K562 (cell line): ENCODE data around the gene S100A2. TPM values are rescaled to one million over a fixed set of nuclear protein-coding genes. Genes with fewer than 3 reads are reported as not detected.

Experiments used
- CBX5 ChIP-seq: IDR thresholded peaks from 2 replicates; pipeline ENCODE4 v1.6.1; 2014; ENCODE audit warnings: low read depth, borderline replicate concordance
- CREBBP ChIP-seq: IDR thresholded peaks from one replicate; pipeline ENCODE4 v1.6.1; 2012; ENCODE audit warnings: low read depth, mild to moderate bottlenecking, control low read depth, inconsistent platforms, low read length
- CSDE1 ChIP-seq, 2 experiments: fragments of 450-650 bp; IDR thresholded peaks; 2 replicates each; pipeline ENCODE4 v1.6.1; 2016; ENCODE audit warnings: mild to moderate bottlenecking in 1 of 2
- GABPB1 ChIP-seq: sonication (generic); formaldehyde crosslinking; IDR thresholded peaks from 2 replicates; pipeline ENCODE4 v1.8.0; 2022; ENCODE audit warnings: mild to moderate bottlenecking, missing genetic modification reagents
- GTF2E2 ChIP-seq: fragments of 200-800 bp; sonication (Bioruptor generic); IDR thresholded peaks from 2 replicates; pipeline ENCODE4 v1.6.1; 2016; ENCODE audit warnings: missing genetic modification characterization, missing compliant biosample characterization
- KAT7 ChIP-seq: sonication (generic); formaldehyde crosslinking; IDR thresholded peaks from 2 replicates; pipeline ENCODE4 v1.8.0; 2022; ENCODE audit warnings: missing genetic modification reagents, mild to moderate bottlenecking, borderline replicate concordance
- KAT8 ChIP-seq: fragments of 450-650 bp; IDR thresholded peaks from 2 replicates; pipeline ENCODE4 v1.6.1; 2016; ENCODE audit warnings: low read depth, mild to moderate bottlenecking
- KLF16 ChIP-seq: IDR thresholded peaks from 2 replicates; pipeline ENCODE4 v1.6.1; 2016; ENCODE audit warnings: antibody characterized with exemption
- NFIX ChIP-seq: fragments of 250-450 bp; sonication (Bioruptor Pico); IDR thresholded peaks from 2 replicates; pipeline ENCODE4 v1.4.0; 2020; ENCODE audit warnings: low read depth, mild to moderate bottlenecking, moderate library complexity
- NFXL1 ChIP-seq: fragments of 450-650 bp; formaldehyde crosslinking; IDR thresholded peaks from 2 replicates; pipeline ENCODE4 v1.4.0; 2021; ENCODE audit warnings: mild to moderate bottlenecking
- POLR3A ChIP-seq: IDR thresholded peaks from 2 replicates; pipeline ENCODE4 v1.6.1; 2011; ENCODE audit warnings: borderline replicate concordance, mild to moderate bottlenecking, moderate library complexity; ENCODE audit not compliant: insufficient read length, insufficient read depth; ENCODE audit errors: extremely low read depth
- SIN3B ChIP-seq: fragments of 450-650 bp; IDR thresholded peaks from 2 replicates; pipeline ENCODE4 v1.6.1; 2017; ENCODE audit warnings: low read depth, mild to moderate bottlenecking, moderate library complexity
- SMARCC2 ChIP-seq: fragments of 450-650 bp; IDR thresholded peaks from 2 replicates; pipeline ENCODE4 v1.6.1; 2017; ENCODE audit warnings: antibody characterized with exemption, moderate library complexity, mild to moderate bottlenecking, low read depth
- SRSF7 ChIP-seq: fragments of 200-400 bp; formaldehyde crosslinking; optimal IDR thresholded peaks from 2 replicates; pipeline ENCODE3; 2017; ENCODE audit warnings: mild to moderate bottlenecking, low read depth, low read length
- ZNF165 ChIP-seq: fragments of 250-450 bp; sonication (Bioruptor Pico); IDR thresholded peaks from 2 replicates; pipeline ENCODE4 v1.4.0; 2020; ENCODE audit warnings: borderline replicate concordance
- ZNF184 ChIP-seq: sonication (generic); formaldehyde crosslinking; IDR thresholded peaks from 2 replicates; pipeline ENCODE4 v1.5.0; 2020; ENCODE audit warnings: missing genetic modification reagents
- ZNF23 ChIP-seq: fragments of 250-450 bp; sonication (Bioruptor Pico); IDR thresholded peaks from 2 replicates; pipeline ENCODE4 v1.4.0; 2020; ENCODE audit warnings: mild to moderate bottlenecking
- ZNF239 ChIP-seq: fragments of 250-450 bp; sonication (Bioruptor Pico); IDR thresholded peaks from 2 replicates; pipeline ENCODE4 v1.4.0; 2020; ENCODE audit warnings: mild to moderate bottlenecking
- ZNF316 ChIP-seq: fragments of 450-650 bp; IDR thresholded peaks from 2 replicates; pipeline ENCODE4 v1.6.1; 2016
- ZNF384 ChIP-seq: IDR thresholded peaks from 2 replicates; pipeline ENCODE4 v1.6.1; 2012; ENCODE audit warnings: low read depth, low read length, improper control_type of control experiment
- polyA plus RNA-seq, 8 experiments: library from polyadenylated mRNA; depleted of rRNA in 4 of 8; stranded (reverse) in 5 of 8; unstranded in 3 of 8; fragments of >200 nt; fragmentation: Nextera tagmentation in 2 of 8; fragmentation: Illumina TruSeq in 1 of 8; extraction: Ambion mirVana in 2 of 8; extraction: Trizol in 1 of 8; gene quantifications; 2 replicates each; pipeline versions ENCODE4 v1.2.1 to v1.2.3, GENCODE V29; 2011 to 2014; ENCODE audit warnings: inconsistent platforms in 1 of 8, missing spikeins in 1 of 8
- total RNA-seq, 7 experiments: library from RNA; depleted of rRNA in 6 of 7; stranded (reverse); fragments of >200 nt in 6 of 7; fragmentation: Illumina TruSeq in 2 of 7; extraction: Trizol in 2 of 7; gene quantifications; 2 replicates each; pipeline versions ENCODE4 v1.2.1 to v1.2.3, GENCODE V29; 2011 to 2021; ENCODE audit warnings: low replicate concordance in 1 of 7
- TF ChIP-seq, protein P1 (sequence below), 2 experiments: fragments of 450-650 bp in 1 of 2; sonication (generic) in 1 of 2; formaldehyde crosslinking in 1 of 2; IDR thresholded peaks in 1 of 2; conservative IDR thresholded peaks in 1 of 2; 2 replicates each; pipeline versions ENCODE4 v1.6.1 to v1.8.1; 2016 to 2023; ENCODE audit warnings: mild to moderate bottlenecking in 2 of 2, moderate library complexity in 2 of 2, inconsistent platforms in 1 of 2, missing genetic modification reagents in 1 of 2
- TF ChIP-seq, protein P2 (sequence below), 3 experiments: IDR thresholded peaks in 2 of 3; conservative IDR thresholded peaks in 1 of 3; 2 replicates each; pipeline ENCODE4 v1.5.1; 2011 to 2012; ENCODE audit warnings: low read length in 3 of 3, mild to moderate bottlenecking in 3 of 3, control low read depth in 2 of 3, improper control_type of control experiment in 1 of 3, inconsistent platforms in 1 of 3, low read depth in 1 of 3, mixed read lengths in 1 of 3, moderate library complexity in 1 of 3; ENCODE audit not compliant: insufficient read depth in 2 of 3
- TF ChIP-seq, protein P3 (sequence below): fragments of 250-450 bp; sonication (Bioruptor Pico); IDR thresholded peaks from 2 replicates; pipeline ENCODE4 v1.9.0; 2021; ENCODE audit warnings: mild to moderate bottlenecking, inconsistent platforms

S100A2 gene
- total and polyA plus RNA-seq, 9 of the 15 experiments (the other 6 are each of a cell fraction or from before 2014, with no cell fraction given), result 0.28 to 0.65 (median 0.44) TPM; not detected in 4

- TF ChIP-seq, protein P1, sequence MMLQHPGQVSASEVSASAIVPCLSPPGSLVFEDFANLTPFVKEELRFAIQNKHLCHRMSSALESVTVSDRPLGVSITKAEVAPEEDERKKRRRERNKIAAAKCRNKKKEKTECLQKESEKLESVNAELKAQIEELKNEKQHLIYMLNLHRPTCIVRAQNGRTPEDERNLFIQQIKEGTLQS (IDR thresholded peaks at IDR 0.05), result no peak
- TF ChIP-seq, protein P1 (CRISPR knock-in tag; conservative IDR thresholded peaks at IDR 0.05), result no peak
- no peak for TF ChIP-seq NFXL1 (CRISPR knock-in tag)
- no peak for TF ChIP-seq KAT7 (CRISPR knock-in tag)
- TF ChIP-seq GABPB1 (CRISPR knock-in tag), result no peak
- no peak for TF ChIP-seq CREBBP
- no peak for TF ChIP-seq SIN3B
- no peak for TF ChIP-seq ZNF316
- no peak for TF ChIP-seq ZNF184 (CRISPR knock-in tag)
- TF ChIP-seq NFIX, result no peak
- TF ChIP-seq, protein P2, sequence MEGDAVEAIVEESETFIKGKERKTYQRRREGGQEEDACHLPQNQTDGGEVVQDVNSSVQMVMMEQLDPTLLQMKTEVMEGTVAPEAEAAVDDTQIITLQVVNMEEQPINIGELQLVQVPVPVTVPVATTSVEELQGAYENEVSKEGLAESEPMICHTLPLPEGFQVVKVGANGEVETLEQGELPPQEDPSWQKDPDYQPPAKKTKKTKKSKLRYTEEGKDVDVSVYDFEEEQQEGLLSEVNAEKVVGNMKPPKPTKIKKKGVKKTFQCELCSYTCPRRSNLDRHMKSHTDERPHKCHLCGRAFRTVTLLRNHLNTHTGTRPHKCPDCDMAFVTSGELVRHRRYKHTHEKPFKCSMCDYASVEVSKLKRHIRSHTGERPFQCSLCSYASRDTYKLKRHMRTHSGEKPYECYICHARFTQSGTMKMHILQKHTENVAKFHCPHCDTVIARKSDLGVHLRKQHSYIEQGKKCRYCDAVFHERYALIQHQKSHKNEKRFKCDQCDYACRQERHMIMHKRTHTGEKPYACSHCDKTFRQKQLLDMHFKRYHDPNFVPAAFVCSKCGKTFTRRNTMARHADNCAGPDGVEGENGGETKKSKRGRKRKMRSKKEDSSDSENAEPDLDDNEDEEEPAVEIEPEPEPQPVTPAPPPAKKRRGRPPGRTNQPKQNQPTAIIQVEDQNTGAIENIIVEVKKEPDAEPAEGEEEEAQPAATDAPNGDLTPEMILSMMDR (IDR thresholded peaks at IDR 0.05 in 2 of 3, conservative IDR thresholded peaks at IDR 0.05 in 1 of 3; ENCODE audit: insufficient read depth in 2 of 3, low read depth in 1 of 3, low read length in 3 of 3), result peak; percentile 92 to 96 (median 94)
- no peak for TF ChIP-seq POLR3A
- no peak for TF ChIP-seq ZNF239 (CRISPR knock-in tag)
- TF ChIP-seq CBX5, result no peak
- no peak for TF ChIP-seq GTF2E2 (tag)
- TF ChIP-seq SRSF7, result no peak
- TF ChIP-seq CSDE1 (IDR thresholded peaks at IDR 0.05), result no peak
- TF ChIP-seq, protein P3, sequence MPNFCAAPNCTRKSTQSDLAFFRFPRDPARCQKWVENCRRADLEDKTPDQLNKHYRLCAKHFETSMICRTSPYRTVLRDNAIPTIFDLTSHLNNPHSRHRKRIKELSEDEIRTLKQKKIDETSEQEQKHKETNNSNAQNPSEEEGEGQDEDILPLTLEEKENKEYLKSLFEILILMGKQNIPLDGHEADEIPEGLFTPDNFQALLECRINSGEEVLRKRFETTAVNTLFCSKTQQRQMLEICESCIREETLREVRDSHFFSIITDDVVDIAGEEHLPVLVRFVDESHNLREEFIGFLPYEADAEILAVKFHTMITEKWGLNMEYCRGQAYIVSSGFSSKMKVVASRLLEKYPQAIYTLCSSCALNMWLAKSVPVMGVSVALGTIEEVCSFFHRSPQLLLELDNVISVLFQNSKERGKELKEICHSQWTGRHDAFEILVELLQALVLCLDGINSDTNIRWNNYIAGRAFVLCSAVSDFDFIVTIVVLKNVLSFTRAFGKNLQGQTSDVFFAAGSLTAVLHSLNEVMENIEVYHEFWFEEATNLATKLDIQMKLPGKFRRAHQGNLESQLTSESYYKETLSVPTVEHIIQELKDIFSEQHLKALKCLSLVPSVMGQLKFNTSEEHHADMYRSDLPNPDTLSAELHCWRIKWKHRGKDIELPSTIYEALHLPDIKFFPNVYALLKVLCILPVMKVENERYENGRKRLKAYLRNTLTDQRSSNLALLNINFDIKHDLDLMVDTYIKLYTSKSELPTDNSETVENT, result no peak
- TF ChIP-seq ZNF23 (CRISPR knock-in tag), result no peak
- no peak for TF ChIP-seq ZNF384
- TF ChIP-seq ZNF165, result no peak
- TF ChIP-seq KLF16, result peak; percentile 36; the same call in 1 of the 2 replicates
- no peak for TF ChIP-seq SMARCC2
- no peak for TF ChIP-seq KAT8
Observed at GRCh38 chr1:153532769-153533599, 32.7 kb downstream of the S100A2 start (continued).
